Measurements from ENCODE around the gene C4orf50. TPM values are rescaled to one million over a fixed set of nuclear protein-coding genes. Genes with fewer than 3 reads are reported as not detected.

Gene C4orf50
- total RNA-seq, 4 donors from 2014 or later: 0.14 to 4.9 (median 0.32) TPM; not detected in 1

- no peaks in the 10 kb centered on the region for H3K36me3 ChIP-seq
- 76 to 87% methylated on average over 2 to 5 of the region's 5 CpGs for WGBS, 2 donors (ENCODE audit: low coverage in 1 of 2)
- H3K27me3 ChIP-seq: peaks cover 49% of the 10 kb centered on the region
- TF ChIP-seq EP300 (IDR thresholded peaks at IDR 0.05; ENCODE audit: low read depth) (no peak), POLR2AphosphoS5 (IDR thresholded peaks at IDR 0.05) (no peak), CTCF (IDR thresholded peaks at IDR 0.05) (no peak), POLR2A (IDR thresholded peaks at IDR 0.05) (no peak)
- no peak for DNase-seq
- intact Hi-C loops (cut with DNase I; ENCODE audit: low total_unique reads): no loop called here
- no peak overlapping the region for H3K27ac ChIP-seq
- no peaks in the 10 kb centered on the region for H3K4me1 ChIP-seq
- in situ Hi-C loops (cut with MboI; ENCODE audit: low pct_ligation_motif_present in 1 of 4, low pct_unique_long_range_greater_than_20kb in 1 of 4, low sequenced_read_pairs in 3 of 4): no loop called here
- no peak overlapping the region for H3K4me3 ChIP-seq
- no peaks in the 10 kb centered on the region for H3K9me3 ChIP-seq
Measured at GRCh38 chr4:5900844-5901243, 117.4 kb downstream of the C4orf50 start.

- no peaks in the 10 kb centered on the region for H3K9me3 ChIP-seq
- no peak overlapping the region for H3K27ac ChIP-seq
- intact Hi-C loops (cut with DNase I; ENCODE audit: low total_unique reads): no loop called here
- H3K36me3 ChIP-seq: no peaks in the 10 kb centered on the region
- no peak overlapping the region for H3K4me3 ChIP-seq
- 58 to 61% methylated on average over 5 of the region's 5 CpGs for WGBS, 2 donors (ENCODE audit: low coverage in 1 of 2)
- H3K27me3 ChIP-seq: peaks cover 54% of the 10 kb centered on the region
- no peaks in the 10 kb centered on the region for H3K4me1 ChIP-seq
- TF ChIP-seq POLR2AphosphoS5 (IDR thresholded peaks at IDR 0.05) (no peak), POLR2A (IDR thresholded peaks at IDR 0.05) (no peak), CTCF (IDR thresholded peaks at IDR 0.05) (no peak), EP300 (IDR thresholded peaks at IDR 0.05; ENCODE audit: low read depth) (no peak)
- in situ Hi-C loops (cut with MboI; ENCODE audit: low pct_ligation_motif_present in 1 of 4, low pct_unique_long_range_greater_than_20kb in 1 of 4, low sequenced_read_pairs in 3 of 4): no loop called here
- no peak for DNase-seq
Measured at GRCh38 chr4:5899881-5900280, 118.3 kb downstream of the C4orf50 start.

- no peaks in the 10 kb centered on the region for H3K4me1 ChIP-seq
- H3K36me3 ChIP-seq: no peaks in the 10 kb centered on the region
- TF ChIP-seq EP300 (IDR thresholded peaks at IDR 0.05; ENCODE audit: low read depth) (no peak), CTCF (IDR thresholded peaks at IDR 0.05) (no peak), POLR2AphosphoS5 (IDR thresholded peaks at IDR 0.05) (no peak), POLR2A (IDR thresholded peaks at IDR 0.05) (no peak)
- H3K27me3 ChIP-seq: peaks cover 54% of the 10 kb centered on the region
- 87 to 100% methylated on average over 1 of the region's 1 CpG for WGBS, 2 donors (ENCODE audit: low coverage in 1 of 2)
- no peak overlapping the region for H3K27ac ChIP-seq
- intact Hi-C loops (cut with DNase I; ENCODE audit: low total_unique reads): no loop called here
- no peaks in the 10 kb centered on the region for H3K9me3 ChIP-seq
- DNase-seq: no peak
- in situ Hi-C loops (cut with MboI; ENCODE audit: low pct_ligation_motif_present in 1 of 4, low pct_unique_long_range_greater_than_20kb in 1 of 4, low sequenced_read_pairs in 3 of 4): no loop called here
- no peak overlapping the region for H3K4me3 ChIP-seq
Measured at GRCh38 chr4:5899396-5899795, 118.8 kb downstream of the C4orf50 start.

GRCh38 chr4:5897674-5898073, 120.6 kb downstream of the C4orf50 start:
- no peak overlapping the region for H3K27ac ChIP-seq
- 87 to 94% methylated on average over 2 to 12 of the region's 13 CpGs for WGBS, 2 donors (ENCODE audit: low coverage in 1 of 2)
- no peaks in the 10 kb centered on the region for H3K36me3 ChIP-seq
- TF ChIP-seq POLR2A (IDR thresholded peaks at IDR 0.05) (no peak), POLR2AphosphoS5 (IDR thresholded peaks at IDR 0.05) (no peak), CTCF (IDR thresholded peaks at IDR 0.05) (no peak), EP300 (IDR thresholded peaks at IDR 0.05; ENCODE audit: low read depth) (no peak)
- H3K9me3 ChIP-seq: no peaks in the 10 kb centered on the region
- in situ Hi-C loops (cut with MboI; ENCODE audit: low pct_ligation_motif_present in 1 of 4, low pct_unique_long_range_greater_than_20kb in 1 of 4, low sequenced_read_pairs in 3 of 4) (no loop called here), intact Hi-C loops (cut with DNase I; ENCODE audit: low total_unique reads) (no loop called here)
- H3K4me1 ChIP-seq: no peaks in the 10 kb centered on the region
- no peak for DNase-seq
- H3K27me3 ChIP-seq: peaks cover 60% of the 10 kb centered on the region
- H3K4me3 ChIP-seq: no peak overlapping the region
